RWPE2 (cell line): ENCODE measurements around the gene VOPP1.

ENCODE experiments used
- ATAC-seq: fragments of 200-7000 bp; cut with Tn5 transposase; 3 replicates; pipeline ENCODE4 v1.9.1; 2021; ENCODE audit warnings: low read depth
- DNase-seq: peaks from one replicate; pipeline ENCODE4 v3.0.0-alpha.2; 2020; ENCODE audit warnings: low spot score
- H3K27ac ChIP-seq: fragments of 450-650 bp; 2 replicates; pipeline ENCODE4 v1.5.1; 2017; ENCODE audit warnings: mild to moderate bottlenecking; ENCODE audit not compliant: poor library complexity, severe bottlenecking
- H3K27me3 ChIP-seq: fragments of 250-450 bp; sonication (Bioruptor Pico); 2 replicates; pipeline ENCODE4 v1.5.1; 2021; ENCODE audit warnings: mild to moderate bottlenecking, moderate library complexity; ENCODE audit not compliant: insufficient read depth, poor library complexity, severe bottlenecking
- H3K36me3 ChIP-seq: fragments of 250-450 bp; sonication (Bioruptor Pico); 2 replicates; pipeline ENCODE4 v1.5.1; 2020; ENCODE audit warnings: low read depth, mild to moderate bottlenecking, moderate library complexity
- H3K4me1 ChIP-seq: fragments of 250-450 bp; sonication (Bioruptor Pico); 2 replicates; pipeline ENCODE4 v1.5.1; 2021; ENCODE audit warnings: mild to moderate bottlenecking, moderate library complexity; ENCODE audit not compliant: insufficient read depth, poor library complexity, severe bottlenecking
- H3K4me3 ChIP-seq: fragments of 250-450 bp; sonication (Bioruptor Pico); 2 replicates; pipeline ENCODE4 v1.5.1; 2021; ENCODE audit warnings: mild to moderate bottlenecking, moderate library complexity; ENCODE audit not compliant: severe bottlenecking
- H3K9me3 ChIP-seq: fragments of 250-450 bp; sonication (Bioruptor Pico); 2 replicates; pipeline ENCODE4 v1.5.1; 2021; ENCODE audit warnings: mild to moderate bottlenecking, moderate library complexity; ENCODE audit not compliant: severe bottlenecking
- CTCF ChIP-seq: fragments of 450-650 bp; IDR thresholded peaks from one replicate; pipeline ENCODE4 v1.5.1; 2017; ENCODE audit warnings: mild to moderate bottlenecking, moderate library complexity; ENCODE audit not compliant: poor library complexity, severe bottlenecking

Gene VOPP1

DNA sequence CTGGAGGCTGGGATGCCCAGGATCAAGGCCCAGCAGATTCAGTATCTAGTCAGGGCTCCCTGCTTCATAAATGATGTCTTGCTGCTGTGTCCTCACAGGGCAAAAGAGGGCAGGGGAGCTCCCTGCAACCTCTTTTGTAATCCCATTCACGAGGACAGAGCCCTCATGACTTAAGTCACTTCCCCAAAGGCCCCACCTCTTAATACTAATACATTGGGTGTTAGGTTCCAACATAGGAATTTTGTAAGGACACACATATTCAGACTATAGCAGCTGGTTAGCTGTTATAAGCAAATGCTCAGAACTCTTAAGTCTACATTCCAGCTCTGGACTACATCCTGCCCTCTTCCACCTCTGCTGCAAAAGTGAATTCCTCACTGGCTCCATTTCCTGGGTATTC lies 63.0 kb downstream of the VOPP1 start:
- no peak overlapping the region for H3K27ac ChIP-seq
- ATAC-seq (peak; percentile 6; the same call in 1 of the 3 replicates), DNase-seq (no peak)

DNA sequence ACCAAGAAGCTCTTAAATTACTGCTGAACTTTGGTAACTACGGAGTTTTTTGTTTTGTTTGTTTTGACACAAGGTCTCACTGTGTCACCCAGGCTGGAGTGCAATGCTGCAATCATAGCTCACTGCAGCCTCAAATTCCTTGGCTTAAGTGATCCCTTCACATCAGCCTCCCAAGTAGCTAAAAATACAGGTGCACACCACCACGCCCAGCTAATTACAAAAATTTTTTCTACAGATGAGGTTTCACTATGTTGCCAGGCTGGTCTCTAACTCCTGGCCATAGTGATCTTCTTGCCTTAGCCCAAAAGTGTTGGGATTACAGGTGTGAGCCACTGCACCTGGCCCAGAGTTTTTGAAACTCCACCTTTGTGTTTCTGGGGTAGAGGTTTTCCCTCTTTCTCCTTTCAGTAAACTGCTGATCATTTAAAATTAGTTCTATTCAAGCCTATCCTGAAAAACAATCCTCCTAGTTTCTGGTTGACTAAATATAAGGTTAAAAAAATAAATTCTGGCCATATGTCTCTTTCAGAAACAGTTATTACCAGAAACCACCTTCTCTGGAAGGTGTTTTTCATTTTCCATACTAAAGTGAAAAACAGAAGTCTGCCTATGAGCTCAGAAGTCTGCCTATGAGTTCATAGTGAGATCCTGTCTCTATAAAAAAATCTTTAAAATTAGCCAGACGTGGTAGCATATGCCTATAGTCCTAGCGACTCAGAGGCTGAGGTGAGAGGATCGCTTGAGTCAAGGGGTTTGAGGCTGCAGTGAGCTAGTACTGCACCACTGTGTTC lies 63.9 kb downstream of the VOPP1 start:
- no peaks in the 10 kb centered on the region for H3K36me3 ChIP-seq
- DNase-seq (no peak), ATAC-seq (no peak)
- H3K9me3 ChIP-seq, result no peaks in the 10 kb centered on the region
- TF ChIP-seq CTCF, result no peak
- peaks cover 19% of the 10 kb centered on the region for H3K4me1 ChIP-seq
- no peaks in the 10 kb centered on the region for H3K27me3 ChIP-seq
- no peak overlapping the region for H3K27ac ChIP-seq
- no peak overlapping the region for H3K4me3 ChIP-seq

More for the DNA sequence above, 63.0 kb downstream of the VOPP1 start:
- Histone ChIP-seq H3K36me3 (peaks cover 4% of the 10 kb centered on the region; the same call in 1 of the 2 replicates), H3K4me1 (peaks cover 17% of the 10 kb centered on the region), H3K9me3 (no peaks in the 10 kb centered on the region), H3K27me3 (no peaks in the 10 kb centered on the region), H3K4me3 (no peak overlapping the region)
- TF ChIP-seq CTCF, result no peak

GRCh38 chr7:55507743-55508142 lies 64.6 kb downstream of the VOPP1 start:
- Histone ChIP-seq H3K4me3 (no peak overlapping the region), H3K27ac (no peak overlapping the region), H3K36me3 (no peaks in the 10 kb centered on the region), H3K27me3 (no peaks in the 10 kb centered on the region), H3K9me3 (no peaks in the 10 kb centered on the region), H3K4me1 (peaks cover 19% of the 10 kb centered on the region)
- ATAC-seq (no peak), DNase-seq (no peak)
- no peak for TF ChIP-seq CTCF

- H3K27ac ChIP-seq, result peak overlapping the region; percentile 18
These were observed 67.2 kb downstream of the VOPP1 start for GRCh38 chr7:55504967-55505658.

More at GRCh38 chr7:55504967-55505658, 67.2 kb downstream of the VOPP1 start:
- ATAC-seq (no peak), DNase-seq (no peak)
- no peaks in the 10 kb centered on the region for H3K27me3 ChIP-seq
- peaks cover 19% of the 10 kb centered on the region for H3K4me1 ChIP-seq
- TF ChIP-seq CTCF, result no peak
- H3K4me3 ChIP-seq, result no peak overlapping the region
- H3K9me3 ChIP-seq, result no peaks in the 10 kb centered on the region
- no peaks in the 10 kb centered on the region for H3K36me3 ChIP-seq
